Stimulated activated CD8-positive, alpha-beta memory T cell treated with anti-CD3 and anti-CD28 coated beads, Interleukin-12 subunit alpha, Interleukin-12 subunit beta, amount 100 ng/mL, for 24 hours (primary cell): Measurements from ENCODE around the gene CLEC9A.

Source experiments
- DNase-seq: peaks from one replicate; pipeline ENCODE4 v3.0.0-alpha.2; 2020; ENCODE audit errors: extremely low read depth

CLEC9A gene

DNA sequence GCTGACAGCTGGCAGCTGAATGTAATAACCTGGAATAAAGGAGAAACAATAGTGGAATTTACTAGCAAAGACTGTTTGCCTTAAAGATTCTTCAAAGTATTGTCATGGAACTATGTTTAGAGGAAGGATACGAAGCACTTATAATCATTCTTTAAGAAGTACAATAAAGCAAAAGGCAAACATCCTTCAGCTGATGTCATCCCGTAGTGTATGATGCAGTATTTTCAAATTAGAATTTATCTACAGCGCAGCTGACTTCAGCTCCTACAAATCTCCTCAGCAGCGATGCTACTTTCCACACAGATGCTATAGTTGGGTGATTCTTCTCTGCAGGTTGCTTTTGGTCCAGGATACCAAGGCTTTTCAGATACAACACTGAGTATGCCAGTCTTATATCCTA, 36.8 kb downstream of the CLEC9A start:
- no peak for DNase-seq

DNA sequence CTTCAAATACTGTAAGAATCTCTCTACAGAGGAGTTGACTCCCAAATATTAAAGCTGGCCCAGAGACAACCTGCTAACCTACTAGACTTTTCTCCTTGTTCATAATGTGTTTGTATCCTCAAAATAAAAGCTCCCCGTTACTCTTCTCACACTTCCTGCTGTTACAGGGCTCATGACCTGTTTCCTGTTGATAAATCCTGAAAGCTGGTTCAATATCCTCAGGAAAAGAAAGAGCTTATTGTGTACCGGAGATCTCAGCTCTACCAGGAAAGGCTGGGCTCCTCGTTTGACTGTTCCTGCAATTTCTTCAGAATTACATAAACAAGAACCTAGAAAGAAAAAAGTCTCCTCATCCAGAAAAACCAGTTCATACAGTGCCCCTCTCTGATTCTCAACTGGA, 37.5 kb downstream of the CLEC9A start:
- no peak for DNase-seq

DNA sequence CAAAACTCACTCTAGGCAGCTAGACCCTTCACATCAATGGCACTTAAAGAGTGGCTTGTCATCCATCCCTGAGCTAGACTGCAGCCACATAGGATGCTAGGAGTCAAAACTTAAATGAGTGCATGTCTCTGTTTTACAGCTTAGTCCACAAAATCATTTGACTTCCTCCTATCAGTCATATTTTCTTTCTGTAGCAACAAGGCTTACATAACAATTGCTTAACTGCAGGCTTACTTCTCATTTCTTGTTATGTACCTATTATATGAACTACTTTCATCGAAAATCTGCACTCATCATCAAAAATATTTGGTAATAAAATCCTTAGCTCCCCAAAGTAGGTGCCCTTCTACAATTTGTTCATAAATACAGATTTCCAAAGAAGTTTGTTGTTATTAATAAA, 38.2 kb downstream of the CLEC9A start:
- DNase-seq: no peak

DNA sequence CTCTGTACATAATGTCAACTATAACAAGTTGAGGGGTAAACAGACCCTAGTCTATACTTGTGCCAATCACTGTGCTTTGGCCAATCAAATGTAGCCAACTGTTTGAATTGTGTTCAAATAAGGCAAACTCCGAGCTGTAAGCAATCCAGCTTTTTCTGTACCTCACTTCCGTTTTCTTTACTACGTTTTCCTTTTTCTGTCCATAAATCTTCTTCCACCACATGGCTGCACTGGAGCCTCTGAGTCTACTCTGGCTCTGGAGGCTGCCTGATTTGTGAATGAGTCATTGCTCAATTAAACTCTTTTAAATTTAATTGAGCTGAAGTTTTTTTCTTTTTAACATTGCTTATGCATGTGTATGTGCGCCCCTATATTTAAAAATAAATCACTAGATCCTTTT, 38.6 kb downstream of the CLEC9A start:
- DNase-seq: no peak

DNA sequence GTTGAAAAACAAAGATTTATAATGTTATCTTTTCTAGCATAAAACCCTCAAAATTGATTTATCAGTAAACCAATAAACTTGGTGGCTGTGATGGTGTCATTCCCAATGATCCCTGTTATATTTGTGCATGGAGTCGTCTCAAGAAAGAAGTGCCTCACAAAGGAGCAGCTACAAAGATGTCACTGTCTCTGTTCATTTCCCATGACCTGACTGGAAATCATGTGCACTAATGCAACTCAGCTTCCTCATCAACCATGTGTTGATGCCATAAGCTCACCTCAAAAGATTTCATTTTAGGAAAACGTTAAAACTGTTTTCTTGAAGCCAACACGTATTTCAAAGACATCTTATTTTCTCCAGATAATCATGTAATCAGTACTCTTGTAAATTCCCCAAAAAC, 39.5 kb downstream of the CLEC9A start:
- no peak for DNase-seq

DNA sequence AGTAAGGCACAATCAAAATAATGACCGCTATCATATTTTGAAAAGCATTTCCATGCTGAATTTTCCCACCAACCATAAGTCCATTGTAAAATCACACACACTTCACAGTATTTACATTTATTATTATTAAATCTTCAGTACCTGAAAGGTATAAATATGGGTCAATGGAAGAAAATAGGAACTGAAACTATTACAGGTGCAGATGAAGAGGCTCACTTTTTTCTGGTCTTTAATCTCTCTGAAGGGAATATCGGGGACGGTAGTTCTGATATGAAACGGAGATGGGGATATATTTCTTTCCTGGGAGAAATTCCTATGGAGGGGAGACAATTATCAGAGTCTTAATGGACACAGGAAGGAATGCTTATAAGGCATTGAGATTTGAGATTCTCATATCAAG, 39.9 kb downstream of the CLEC9A start:
- no peak for DNase-seq

DNA sequence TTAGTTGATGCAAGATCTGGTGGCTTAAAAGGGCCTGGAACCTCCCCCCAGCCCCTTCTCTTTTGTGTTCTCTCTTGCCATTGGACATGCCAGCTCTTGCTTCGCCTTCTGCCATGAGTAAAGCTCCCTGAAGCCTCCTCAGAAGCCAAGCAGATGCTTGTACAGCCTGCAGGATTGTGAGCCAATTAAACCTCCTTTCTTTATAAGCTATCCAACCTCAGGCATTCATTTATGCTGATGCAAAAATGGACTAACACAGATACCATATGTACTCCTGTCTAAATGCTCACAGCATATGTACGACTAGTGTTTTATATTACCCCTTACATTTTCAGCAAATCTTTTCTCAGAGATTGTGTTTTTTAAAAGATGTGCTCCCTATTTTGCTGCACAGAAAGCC, 41.6 kb downstream of the CLEC9A start:
- DNase-seq: no peak

DNA sequence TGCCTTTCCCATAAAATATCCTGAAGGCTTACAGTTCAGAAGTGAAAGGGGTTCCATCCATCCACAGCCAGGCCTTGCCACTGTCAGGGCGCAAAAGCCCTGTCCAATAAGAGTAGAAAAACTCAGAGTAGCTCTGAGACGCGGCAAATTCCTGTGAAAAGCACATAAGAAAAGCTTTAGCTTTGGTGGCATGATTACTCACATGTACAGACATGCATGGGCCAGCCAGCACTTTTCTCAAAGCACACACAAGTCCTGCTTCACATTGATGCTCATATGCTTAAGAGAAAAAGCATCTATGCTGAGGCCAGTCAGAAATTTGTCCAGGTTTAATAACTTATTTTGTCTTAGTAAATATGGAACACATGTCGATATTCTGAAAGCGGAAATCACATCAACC, 42.8 kb downstream of the CLEC9A start:
- no peak for DNase-seq

DNA sequence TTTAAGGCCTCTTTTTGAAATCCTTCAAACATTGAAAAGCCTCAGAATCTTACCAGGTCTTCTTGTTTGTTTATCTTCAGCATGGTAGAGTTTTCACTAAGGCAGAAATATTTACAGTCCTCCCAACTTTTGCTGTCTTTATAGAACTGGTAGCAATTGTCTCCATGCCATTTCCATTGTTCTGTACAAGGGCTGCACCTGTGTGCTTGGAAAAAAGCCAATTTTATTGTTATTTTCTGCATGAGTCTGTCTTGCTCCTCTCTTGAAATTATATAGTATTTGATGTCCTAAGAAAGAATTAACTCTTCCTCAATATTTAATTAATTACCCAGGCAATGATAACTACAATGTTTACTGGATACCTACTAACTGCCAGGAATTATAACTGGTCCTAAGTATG, 45.0 kb downstream of the CLEC9A start:
- DNase-seq: no peak

DNA sequence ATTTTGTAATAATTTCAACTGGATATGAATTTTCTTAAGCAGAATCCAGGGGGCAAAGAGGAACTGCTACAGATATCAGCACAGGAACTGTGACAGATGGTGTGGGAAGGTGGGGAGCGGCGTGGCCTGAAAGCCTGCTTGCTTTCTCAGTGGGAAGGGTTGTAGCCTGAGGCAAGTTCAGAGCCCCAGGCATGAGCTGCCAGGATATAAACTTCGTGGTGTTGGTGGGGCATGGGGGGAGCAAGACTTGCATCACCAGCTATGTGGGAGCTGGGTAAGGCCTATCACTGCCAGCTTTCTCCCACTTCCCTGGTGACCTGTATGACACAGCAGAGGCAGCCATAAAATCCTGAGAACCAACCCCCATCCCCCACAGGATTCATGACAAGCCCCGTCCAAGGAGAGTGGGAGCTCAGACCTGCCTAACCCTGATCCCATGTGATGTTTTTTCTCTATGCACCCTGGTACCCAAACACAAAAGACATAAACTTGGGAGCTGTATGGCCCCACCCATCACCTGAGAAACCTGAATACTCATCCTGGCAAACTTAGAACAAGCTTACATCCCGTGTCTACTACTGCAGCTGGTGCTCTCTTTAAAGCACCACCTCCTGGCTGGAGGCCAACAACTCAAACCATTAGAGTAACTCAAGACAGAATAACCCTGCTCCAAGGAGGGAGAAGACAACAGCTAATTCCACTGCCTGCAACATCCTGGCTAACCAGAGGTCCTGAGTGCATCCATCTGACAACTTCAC, 51.8 kb downstream of the CLEC9A start:
- DNase-seq: no peak

DNA sequence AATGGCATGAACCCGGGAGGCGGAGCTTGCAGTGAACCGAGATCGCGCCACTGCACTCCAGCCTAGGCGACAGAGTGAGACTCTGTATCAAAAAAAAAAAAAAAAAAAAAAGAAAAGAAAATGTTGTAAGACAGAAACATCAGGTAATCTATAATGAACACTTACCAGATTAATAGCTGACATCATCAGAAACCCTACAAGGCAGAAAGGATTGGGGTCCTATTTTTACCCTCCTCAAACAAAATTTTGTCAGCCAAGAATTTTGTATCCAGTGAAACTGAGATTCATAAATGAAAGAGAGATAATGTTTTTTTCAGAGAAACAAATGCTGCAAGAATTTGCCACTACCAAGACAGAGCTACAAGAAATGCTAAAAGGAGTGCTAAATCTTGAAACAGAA, 54.3 kb downstream of the CLEC9A start:
- no peak for DNase-seq

DNA sequence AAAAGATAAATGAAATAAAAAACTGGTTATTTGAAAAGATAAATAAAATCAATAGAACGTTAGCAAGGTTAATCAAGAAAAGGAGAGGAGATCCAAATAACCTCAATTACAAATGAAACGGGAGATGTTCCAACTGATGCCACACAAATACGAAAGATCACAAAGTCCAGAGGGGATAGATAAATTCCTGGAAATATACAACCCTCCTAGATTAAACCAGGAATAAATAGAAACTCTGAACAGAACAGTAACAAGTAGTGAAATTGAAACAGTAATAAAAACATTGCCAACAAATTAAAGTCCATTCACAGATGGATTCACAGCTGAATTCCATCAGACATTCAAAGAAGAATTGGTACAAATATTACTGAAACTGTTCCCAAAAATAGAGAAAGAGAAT, 55.9 kb downstream of the CLEC9A start:
- no peak for DNase-seq

DNA sequence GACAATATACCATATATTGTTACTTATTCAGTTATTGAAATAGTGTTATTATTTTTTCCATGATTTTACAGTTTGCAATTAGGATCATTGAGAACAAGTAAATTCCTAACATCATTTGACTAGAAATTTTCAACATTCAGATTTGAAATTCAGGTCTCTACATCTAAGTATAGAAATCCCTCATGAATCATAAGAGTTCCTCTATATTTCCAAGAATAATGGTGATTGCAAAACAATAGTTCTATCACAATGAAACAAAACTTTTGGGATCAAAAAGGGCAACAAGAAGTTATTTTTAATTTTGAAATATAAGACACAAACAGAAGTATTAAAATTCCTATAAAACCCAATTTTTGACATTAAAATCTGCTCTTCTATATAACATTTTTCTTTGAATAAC, 57.5 kb downstream of the CLEC9A start:
- DNase-seq: no peak

DNA sequence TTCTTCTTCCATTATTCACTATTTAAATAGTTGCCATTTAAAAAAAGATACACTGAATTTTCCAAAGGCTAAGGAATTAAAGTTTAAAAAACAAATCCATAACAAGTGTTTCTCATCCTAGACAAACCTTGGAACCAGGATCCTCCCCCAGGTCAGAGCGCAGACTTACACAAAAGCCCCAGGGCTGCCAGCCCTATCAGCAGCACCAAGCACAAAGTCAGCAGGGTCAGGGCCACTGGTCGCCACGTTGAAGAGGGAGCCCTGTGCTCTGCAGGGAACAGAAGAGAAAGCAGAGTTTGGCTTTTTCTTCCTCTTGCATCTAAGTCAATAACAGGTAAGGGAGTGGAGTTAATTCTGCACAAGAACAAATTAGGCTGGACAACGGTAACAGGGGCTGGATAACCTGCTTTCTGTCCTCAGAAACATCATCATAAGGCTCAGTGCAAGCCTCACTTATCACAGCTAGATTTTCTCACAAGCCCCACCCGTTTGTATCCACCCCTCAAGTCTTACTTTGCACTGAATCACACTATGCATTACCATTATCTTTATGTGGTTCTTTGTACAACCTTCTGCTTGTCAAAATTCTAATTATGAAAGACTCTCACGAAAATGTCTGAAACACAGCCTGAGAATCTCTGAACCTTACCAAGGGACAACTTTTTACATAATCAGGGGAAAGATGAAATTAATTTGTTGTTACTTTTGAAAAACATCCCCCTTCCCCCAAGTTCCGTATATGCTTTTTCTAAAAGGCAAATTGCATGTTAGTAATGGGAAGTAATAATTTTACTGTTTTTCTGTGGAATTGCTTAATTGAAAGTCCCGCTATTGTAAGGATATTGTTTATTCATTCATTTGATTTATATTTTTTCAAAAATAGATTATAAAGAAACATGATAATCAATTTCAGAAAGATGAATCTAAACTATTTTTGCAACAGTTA, 58.7 kb downstream of the CLEC9A start:
- DNase-seq: no peak

DNA sequence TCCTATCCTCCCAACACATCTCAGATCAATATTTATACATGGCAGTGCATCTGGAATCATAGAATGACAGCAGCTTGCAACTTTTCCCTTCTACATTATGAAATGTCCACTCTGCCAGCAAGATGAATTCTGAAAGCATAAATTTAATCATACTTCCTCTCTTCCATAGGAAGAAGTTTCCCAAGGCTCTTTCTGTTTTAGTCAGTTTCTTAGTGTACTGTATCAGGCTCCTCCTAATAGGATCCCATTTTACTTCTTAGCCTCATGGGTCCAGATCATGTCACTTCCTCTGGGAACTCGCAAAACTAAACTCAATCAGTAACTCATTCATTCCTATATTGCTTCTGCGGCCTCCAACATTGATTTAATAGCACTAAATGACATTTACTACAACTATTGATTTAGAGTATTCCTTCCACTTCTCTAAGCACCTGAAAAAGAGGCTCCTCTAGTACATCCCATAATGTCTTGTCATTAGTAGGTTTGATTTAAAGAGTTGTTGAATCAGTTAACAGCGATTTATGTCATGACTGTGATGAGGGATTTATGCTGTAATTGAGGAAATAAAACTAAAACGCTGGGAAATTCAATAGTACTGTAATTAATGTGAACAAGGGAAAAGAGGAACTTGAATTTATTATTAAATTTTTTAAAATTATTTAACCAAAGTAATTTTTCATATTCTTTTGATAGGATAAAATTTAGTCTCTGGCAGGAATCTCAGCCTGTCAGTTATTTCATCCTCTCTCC, 64.3 kb downstream of the CLEC9A start:
- DNase-seq: no peak

DNA sequence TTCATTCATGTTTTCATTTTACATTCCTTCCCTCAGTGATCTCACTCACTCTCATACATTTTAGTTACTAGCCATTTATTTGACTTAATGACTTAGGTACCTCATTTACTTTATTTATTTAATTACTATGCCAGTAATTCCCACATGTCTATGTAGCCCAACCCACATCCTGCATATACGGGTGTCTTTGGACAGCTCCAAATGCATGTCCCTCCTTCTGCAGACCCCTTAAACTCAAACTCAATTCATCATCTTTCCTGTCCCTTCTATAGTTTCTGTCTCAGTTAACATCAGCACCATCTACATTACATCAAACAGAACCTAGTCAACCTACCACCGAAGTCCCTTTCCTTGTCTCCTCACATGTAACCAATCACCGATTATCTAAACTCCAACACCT, 65.5 kb downstream of the CLEC9A start:
- DNase-seq: no peak

DNA sequence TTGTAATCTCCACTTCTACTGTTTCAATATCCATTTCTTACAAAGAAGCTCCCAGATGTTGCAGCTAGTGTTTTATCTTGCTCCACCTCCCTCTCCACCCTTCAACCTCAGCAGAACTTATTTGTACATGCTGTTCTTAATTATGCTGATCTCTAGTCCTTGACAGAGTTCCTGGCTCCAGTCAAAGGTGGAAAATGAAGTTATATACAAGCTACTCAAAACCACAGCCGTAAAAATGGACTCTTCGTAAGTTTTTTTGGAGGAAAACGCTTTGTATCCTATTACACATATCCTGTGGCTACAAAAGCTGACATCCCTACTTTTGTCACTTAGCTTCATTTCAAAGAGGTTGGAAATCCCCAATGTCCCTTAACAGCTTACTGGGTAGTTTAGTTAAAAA, 67.0 kb downstream of the CLEC9A start:
- no peak for DNase-seq

DNA sequence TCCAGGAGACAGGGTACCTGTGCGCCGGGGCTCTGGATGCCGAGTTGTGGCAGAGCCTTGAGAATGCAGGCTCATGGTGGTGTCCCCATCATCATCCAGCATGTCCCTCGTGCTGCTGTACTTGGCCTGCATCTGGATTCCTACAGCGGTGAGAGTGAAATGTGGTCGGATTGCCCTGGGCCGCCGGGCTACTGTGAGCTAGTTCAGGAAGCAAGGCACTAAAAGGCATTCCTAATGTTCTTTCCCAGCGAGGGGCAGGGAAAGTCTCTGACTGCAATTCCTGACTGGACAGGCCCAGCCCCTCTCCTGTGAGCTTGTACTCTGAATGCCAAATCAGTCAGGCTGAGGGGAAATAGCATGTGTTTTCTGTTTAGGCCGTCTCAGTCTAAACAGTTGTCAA, 68.3 kb downstream of the CLEC9A start, which contains the start of gene CLEC1A:
Gene CLEC1A, minus strand, starts transcription at position 195 of the 400 bp plus-strand sequence. Its CDS starts 63 bp downstream, at position 132.
- DNase-seq: no peak

DNA sequence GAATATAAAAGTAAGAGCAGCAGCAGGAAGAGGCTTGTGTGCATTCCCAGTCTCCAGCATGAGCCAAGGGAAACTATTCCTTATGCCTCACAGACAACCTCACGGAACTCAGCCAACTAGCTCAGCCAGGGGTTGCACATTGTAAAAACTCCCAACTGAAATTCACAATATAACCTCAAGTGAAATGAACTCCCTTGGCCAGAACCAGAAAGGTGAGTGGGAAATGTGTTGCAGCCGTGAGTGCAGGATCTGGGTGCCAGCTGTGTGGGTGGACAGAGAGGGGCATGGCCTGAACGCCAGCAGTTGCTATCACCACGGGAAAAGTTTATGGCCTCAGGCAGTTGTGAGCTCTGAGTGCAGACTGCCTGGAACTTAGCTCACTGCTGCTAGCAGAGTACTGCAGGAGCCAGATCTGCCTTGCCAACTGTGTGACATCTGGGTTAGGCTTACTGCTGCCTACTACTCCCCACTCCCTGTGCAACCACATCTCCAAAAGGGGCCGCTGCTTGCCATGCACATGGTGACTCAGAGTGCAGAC, 70.6 kb downstream of the CLEC9A start:
- DNase-seq: no peak

DNA sequence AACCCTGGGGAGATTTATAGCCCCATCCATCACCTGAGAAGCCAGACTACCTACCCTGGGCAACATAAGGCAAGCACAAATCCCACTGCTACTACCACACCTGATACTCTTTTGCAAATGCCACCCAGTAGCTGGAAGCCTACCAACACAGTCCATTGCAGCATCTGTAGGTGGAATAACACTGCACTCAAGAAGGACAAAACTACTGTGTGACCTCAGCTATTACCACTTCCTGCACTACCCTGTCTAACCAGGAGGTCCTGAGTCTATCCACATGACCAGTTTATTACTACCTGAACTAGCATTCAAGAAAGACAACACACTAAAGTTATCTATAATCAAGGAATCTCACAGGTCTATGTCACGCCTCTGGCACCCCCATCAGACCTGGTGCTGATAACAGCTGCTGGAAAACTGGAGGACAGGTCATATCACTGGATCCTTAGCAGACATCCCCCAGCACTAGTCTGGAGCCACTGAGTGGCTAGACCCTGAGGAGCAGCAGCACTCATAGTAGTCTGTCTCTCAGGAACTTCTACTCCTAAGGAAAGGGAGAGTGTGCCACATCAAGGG, 71.3 kb downstream of the CLEC9A start:
- no peak for DNase-seq

DNA sequence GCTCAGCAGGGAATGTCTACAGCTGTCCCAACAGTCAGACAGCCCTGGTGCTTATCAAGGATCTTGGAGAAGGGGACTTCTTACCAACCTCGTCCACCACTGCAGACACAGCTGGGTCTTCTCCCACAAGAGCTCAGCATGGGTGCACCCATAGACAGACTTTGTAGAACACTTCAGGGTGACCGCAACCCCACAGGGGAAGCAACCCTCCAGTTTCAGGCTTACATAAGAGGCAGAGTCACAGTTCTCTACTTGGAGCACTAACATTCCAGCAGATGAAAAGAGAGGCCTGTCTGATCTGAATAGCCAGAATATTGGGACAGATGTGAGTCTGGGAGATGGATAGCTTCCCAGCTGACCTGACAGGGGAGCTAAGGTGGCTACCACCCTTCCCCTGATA, 71.8 kb downstream of the CLEC9A start:
- no peak for DNase-seq
